ENCODE results near the gene ARPC2.
A peak's percentile ranks its signal among the peaks of the same experiment; 100 is the strongest.

Gene ARPC2

DNA sequence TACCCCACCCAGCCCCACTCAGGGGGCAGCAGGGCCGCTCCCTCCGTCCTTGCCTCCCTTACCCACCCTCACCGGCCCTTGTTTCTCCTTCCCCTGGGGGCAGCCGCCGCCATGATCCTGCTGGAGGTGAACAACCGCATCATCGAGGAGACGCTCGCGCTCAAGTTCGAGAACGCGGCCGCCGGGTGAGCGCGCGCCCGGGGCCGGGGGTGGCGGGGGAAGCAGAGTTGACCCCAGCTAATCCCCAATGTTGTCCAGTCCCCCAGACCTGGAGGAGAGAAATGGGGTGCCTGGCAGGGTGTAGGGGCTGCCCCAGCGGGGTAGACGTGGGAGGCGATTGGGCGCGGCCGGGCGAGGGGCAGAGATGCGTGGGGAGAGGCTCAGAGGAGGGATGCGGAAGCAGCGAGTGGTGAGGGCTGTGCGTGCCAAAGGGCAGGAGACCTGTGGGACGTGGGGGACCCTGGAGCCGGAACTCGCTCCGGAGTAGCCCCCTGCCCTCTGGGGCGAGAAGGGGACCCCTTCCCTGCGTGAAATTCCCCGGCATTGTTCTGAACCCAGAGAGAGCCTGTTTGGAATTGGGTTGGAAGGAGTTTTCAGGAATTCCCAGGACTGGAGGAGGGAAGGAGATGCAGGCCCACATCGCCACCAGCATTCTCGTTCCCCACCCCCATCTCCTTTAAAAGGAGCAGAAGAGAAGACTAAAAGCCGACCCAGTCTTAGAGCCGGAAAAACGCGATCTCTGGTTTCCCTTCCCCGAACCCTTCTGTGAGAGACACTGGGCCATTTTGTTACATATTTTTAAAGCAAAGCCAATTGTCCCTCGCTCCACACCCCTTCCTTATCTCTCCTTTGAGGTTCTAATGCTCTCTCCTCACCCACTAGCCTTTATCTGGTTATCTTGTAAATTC is 625 bp downstream of the ARPC2 start:
- peak; percentile 46 to 70 (median 50) for DNase-seq (ENCODE audit: low read depth in 2 of 3, low spot score in 2 of 3)

DNA sequence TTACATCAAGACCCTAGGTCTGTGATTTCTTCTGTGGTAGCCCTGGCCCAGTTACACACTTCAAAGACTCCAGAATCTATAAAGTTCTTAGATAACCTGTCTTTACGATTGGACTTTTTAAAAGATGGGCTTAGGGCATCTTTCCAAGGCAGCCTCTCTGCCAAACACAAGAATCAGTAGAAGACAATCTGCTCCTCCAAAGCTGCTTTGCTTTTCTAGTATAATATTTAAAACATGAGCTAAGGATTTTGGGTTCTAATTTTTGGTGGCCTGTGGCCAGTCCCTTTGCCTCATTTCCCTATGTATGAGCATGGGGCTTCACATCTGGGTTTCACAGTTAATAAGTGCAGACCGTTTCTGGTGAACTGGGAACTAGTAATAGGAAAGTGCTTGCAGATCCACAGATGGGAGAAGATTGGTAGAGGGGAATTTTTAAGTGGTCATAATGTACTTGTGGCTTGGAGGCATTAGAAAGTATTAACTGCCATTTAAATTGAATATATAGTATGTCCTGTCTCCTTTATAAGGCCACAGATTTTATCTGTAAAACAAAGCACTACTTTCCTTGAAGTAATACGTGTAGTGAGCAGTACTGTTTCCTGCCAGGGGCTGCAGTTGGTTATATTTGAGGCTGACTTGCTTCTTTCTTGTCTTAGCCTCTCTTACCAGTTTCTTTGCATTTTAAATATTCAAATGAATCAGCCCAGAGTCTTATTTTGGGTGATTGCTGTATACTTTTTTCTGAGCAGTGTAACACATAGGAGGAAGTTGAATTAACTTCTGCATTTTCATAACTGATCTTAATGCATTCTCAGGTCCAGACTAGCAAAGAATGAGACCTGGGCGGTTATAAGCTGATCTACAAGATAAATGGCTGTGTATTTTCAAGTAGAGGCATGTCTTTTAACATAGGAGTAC is 1.5 kb downstream of the ARPC2 start:
- no peak for DNase-seq (ENCODE audit: low read depth in 2 of 3, low spot score in 2 of 3)

DNA sequence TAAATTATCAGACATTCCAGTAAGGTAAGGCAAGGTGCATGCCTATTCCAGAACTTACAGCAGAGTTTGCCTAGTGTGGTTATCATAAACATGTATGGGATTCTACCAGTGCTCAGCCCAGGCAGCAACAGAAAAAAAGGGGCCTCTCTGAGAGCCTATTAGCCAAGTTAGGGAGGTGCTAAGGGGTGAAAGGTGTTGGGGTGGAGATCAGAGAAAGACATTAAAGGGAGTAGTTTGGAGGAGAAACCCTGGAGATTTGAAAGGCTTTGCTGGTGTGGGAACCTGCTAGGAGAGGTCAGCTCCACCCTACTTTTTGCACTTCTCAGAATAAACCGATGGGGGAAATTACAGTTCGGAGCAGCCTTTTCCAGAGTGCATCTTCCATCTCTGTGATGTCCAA is 2.9 kb downstream of the ARPC2 start:
- no peak for DNase-seq (ENCODE audit: low read depth in 2 of 3, low spot score in 2 of 3)

DNA sequence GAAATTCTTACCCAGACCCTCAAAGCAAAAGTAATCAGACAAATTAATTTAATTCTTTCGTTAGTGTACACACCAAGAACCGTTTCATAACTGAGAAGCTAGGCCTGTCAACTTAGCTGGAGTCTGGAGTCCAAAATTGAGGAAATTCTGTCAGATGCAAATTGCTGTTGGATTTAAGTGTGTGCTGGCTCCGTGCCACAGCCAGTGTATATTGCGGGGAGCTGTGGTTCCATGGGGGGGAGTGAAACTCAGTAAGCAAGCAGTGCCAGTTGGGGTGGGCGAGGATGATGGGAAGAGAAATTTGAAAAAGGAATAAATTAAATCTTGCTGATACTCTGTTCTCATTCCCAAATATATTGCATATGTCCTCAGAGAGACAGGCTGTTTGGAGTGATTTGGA is 4.0 kb downstream of the ARPC2 start:
- DNase-seq (ENCODE audit: low read depth in 2 of 3, low spot score in 2 of 3) = no peak

DNA sequence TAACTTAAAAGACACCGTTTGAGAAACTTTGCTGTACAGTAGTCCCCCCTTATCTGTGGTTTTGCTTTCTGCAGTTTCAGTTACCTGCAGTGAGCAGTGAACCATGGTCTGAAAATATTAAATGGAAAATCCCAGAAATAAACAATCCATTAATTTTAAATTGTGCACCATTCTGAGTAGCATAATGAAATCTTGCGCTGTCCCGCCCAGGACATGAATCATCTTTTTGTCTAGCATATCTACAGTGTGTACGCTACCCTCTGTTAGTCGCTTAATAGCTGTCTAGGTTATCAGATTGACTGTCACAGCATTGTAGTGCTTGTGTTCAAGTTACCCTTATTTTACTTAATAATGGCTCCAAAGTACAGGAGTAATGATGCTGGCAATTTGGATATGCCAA is 6.1 kb downstream of the ARPC2 start:
- no peak for DNase-seq (ENCODE audit: low read depth in 2 of 3, low spot score in 2 of 3)

DNA sequence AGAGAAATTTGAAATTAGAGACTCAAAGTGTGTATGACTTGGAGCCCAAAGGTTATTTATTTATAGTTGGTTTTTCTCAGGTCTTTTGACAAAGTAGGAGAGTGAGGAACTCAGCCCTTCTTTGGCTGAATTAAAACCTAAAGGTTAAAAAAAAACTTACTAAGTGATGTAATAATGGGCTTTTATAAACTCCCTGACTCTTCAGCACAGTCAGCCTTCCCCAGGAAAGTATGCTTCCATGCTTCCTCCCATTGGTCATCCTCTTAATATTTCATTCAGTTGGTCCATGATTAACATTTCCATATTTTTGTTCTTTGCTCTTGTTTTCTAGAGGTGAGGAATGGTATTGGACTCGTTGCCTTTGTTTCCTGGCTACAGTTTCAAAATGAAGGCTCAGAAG is 7.2 kb downstream of the ARPC2 start:
- DNase-seq (ENCODE audit: low read depth in 2 of 3, low spot score in 2 of 3) = no peak

DNA sequence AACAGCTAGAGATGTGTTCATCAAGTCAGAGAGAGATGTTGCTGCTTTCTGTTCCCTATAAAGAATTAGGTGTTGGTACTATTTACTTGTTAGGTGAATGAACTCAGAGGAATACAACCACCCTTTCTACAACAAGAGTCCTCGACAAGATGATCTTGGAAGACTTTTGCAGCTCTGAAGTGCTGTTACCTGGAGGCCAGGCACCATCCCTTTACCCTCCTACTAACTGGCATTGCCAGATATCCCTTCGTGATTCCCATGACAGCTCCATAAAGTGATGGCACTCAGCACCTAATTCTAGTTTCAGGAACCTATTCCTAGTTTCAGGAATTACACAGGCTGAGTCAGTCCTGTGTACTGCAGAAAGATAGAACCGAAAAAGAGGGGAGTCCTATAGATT is 9.9 kb downstream of the ARPC2 start:
- DNase-seq (ENCODE audit: low read depth in 2 of 3, low spot score in 2 of 3) = no peak

DNA sequence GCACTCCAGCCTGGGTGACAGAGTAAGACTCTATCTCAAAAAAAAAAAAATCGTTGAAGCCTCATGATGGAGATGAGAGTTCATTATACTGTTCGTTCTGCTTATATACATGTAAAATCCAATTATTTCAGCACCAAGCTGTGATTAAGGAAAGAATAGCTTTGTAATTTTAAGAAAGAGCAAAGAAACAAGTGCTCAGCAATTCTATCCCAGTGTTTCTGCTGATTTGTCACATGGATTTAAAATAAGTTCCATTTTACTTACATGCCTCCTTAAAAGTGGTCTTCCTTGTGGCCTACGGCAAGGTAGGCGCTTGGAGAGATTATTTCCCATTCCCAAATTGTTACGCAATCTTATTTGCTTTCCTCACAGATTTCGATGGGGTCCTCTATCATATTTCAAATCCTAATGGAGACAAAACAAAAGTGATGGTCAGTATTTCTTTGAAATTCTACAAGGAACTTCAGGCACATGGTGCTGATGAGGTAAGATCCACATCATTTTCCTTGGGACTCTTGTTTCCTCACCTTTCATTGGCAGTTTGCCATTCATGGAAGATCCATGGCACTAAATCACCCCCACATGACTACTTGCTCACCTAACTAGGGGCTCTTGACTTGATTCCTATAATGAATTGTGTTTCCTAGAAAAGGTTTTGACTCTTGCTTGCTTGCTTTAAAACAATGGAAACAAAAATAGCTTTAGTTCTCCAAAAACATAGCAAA is 11.5 kb downstream of the ARPC2 start:
- no peak for DNase-seq (ENCODE audit: low read depth in 2 of 3, low spot score in 2 of 3)

DNA sequence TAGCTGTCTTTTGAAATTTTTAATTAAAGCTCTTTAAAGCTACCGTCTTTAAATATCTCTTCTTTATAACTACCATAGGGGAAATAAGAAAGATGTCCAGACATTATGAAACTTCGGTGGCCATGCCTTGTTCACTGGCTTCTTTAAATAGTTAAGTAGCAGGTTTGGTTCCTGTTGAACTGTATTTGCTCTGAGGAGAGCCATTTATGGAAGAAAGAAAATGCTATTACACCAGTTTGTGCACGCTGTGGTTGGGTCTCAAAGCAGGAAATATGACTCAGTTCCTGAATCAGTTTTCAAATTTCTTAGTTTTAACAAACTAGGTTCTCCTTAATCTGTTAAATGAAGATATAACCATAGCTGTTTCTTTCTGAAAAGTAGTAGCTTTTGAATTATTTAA is 12.2 kb downstream of the ARPC2 start:
- no peak for DNase-seq (ENCODE audit: low read depth in 2 of 3, low spot score in 2 of 3)

DNA sequence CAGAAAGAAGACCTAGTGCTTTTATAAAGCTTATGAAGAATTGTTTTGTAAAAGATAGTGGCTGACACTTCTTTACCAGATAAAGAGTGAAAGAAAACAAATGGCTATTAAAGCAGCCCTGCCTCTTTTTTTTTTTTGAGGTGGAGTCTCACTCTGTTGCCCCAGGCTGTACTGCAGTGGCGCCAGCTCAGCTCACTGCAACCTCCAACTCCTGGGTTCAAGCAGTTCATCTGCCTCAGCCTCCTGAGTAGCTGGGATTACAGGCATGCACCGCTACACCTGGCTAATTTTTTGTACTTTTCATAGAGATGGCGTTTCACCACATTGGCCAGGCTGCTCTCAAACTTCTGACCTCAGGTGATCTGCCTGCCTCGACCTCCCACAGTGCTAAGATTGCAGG is 12.9 kb downstream of the ARPC2 start:
- no peak for DNase-seq (ENCODE audit: low read depth in 2 of 3, low spot score in 2 of 3)

DNA sequence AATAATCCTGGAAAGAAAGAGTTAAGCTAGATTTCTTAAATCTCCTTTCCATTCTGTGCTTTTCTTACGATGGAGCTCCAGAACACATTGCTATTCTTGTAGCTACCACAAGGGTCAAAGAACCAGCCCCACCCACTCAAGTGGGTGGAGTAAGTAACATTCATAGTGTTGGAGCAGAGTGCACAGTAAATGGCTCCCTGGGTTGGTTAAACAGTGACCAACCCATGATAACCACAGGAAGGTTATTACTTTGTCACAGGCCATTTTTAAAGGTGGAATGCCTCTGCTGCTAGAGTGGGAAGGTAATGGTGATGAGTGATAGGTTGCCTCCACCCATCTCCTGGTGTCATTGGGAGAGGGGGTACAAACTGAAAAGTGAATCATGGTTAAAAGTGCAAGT is 13.9 kb downstream of the ARPC2 start:
- DNase-seq (ENCODE audit: low read depth in 2 of 3, low spot score in 2 of 3) = no peak

DNA sequence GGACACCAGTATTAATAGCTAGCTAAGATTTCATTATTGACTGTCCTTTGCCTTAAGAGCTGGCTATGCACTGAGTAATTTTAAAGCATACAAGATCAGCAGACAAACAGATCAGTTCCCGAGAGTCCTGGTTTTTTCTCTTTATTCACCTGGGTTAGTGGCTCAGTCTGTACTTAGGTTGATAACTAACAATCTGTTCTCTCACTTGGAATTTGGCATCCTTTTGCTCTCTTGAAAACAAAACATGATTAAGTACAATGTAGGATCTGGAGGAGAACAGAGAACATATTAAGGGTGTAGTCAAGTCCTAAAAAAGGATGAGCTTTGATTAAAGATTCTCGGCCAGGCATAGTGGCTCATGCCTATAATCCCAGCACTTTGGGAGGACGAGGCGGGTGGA is 16.6 kb downstream of the ARPC2 start:
- DNase-seq (ENCODE audit: low read depth in 2 of 3, low spot score in 2 of 3) = no peak

DNA sequence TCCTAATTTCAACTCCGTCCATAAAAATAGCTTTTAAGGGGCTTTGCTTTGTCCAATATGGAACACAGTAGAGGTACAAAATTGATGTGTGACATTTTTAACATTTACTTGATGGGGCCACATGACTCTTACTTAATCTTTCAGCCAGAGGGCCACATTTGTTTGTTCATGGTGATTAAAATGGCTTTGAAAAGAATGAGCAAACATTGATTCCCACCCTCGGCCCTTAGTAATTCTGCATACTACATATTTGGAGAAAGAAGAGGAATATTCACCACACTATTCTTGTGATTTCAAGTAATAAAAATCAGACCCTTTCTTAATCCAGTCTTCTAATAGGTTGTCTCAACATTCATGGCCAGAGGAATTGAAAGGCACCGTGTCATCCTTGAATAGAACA is 17.5 kb downstream of the ARPC2 start:
- DNase-seq (ENCODE audit: low read depth in 2 of 3, low spot score in 2 of 3) = no peak

DNA sequence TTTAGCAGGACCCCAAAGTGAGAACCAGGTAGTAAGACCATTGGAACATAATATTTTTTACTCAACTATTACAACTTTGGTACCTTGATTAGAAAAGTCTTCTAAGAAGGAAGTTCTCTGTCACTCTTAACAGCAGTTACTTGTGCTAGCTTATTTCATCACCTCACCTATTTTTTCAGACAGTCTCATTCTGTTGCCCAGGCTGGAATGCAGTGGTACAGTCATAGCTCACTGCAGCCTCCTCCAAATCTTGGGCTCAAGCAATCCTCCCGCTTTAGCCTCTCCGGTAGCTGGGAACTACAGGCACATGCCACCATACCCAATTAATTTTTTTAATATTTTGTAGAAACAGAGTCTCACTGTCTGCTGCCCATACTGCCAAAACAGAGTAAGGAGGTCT is 18.0 kb downstream of the ARPC2 start:
- no peak for DNase-seq (ENCODE audit: low read depth in 2 of 3, low spot score in 2 of 3)

DNA sequence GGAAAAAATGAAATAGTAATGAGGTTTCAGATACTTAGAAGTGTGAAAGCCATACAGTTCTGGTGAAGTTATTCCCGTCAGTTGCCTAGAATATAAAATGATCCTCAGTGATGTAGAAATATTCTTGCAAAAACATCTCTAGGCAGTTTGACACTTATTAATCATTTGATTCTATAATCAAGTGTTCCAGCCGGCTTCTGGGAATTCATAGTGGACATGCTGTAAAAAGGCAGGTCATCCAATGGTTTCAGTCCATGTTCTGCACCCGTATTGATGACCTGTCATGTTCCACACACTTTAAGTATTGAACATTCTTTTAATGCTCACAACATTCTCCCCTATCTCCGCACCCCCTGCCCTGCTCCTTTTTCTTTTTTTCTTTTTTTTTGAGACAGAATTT is 19.8 kb downstream of the ARPC2 start:
- no peak for DNase-seq (ENCODE audit: low read depth in 2 of 3, low spot score in 2 of 3)

DNA sequence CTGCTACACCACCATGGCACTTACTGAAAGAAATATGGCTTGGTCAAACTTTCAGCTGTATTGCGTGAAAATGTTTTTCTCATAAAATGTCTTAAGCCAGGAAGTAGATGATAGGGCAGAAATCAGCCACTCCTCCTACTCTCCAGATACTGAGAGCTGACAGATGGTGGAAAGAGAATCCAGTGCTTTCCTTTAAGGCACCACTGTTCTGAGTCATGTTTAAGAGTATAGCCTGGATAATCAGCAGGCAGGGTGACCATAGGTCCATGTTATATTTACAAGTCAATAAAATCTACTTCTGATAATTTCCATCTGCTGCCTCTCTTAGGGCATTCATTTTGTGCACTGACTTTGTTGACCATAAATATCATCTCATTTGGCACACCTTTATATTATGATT is 21.9 kb downstream of the ARPC2 start:
- no peak for DNase-seq (ENCODE audit: low read depth in 2 of 3, low spot score in 2 of 3)

DNA sequence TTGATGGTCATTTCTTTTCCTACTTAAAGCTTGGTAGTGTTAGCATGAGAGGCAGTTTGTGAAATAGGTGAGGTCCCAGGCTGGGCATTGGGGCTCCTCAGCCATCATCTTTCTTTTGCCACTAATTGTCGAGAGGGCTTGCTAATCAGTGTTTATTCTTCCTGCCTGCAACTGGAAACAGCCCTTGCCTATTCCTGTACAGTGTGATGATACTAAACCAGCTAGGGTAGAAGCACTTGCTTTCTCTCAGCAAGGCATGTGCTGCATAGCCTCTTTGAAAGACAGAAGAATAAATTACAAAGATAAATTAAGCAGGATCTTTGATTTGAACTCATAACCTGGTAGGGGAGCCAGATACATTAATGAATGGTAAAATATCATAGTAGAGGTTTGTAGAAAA is 27.2 kb downstream of the ARPC2 start:
- no peak for DNase-seq (ENCODE audit: low read depth in 2 of 3, low spot score in 2 of 3)

DNA sequence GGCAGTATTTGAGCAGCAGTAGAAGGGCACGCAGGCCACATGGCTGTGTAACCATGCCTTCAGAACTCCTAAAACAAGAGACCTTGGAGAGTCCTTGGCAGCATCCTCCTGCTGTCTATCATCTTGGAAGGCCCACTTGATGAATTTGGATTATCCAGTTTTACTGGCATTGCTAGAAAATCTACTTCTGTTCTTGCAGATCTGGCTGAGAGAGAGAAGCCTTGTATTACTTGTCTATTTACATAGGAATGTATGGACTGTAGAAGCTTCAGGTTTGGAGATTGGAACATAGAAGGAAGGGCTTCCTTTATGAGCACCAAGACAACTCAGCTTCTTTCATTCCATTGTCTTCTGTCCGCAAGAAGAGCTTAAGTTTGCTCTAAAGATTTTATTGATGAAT is 27.7 kb downstream of the ARPC2 start:
- DNase-seq (ENCODE audit: low read depth in 2 of 3, low spot score in 2 of 3) = no peak

DNA sequence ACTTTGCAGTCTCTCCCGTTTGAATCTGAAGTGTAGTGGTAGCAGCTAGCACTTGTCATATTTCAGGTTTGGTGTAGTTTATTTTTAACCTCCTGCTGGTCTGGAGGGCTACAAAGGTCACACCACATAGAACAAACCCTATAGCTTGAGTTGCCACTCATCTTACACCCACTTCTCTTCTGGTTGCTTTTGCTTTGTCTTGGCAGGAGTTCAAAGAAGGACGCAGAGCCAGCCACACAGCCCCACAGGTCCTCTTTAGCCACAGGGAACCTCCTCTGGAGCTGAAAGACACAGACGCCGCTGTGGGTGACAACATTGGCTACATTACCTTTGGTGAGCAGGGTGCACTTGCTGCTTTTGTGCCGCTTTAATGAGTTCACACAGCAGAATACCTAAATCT is 28.2 kb downstream of the ARPC2 start:
- no peak for DNase-seq (ENCODE audit: low read depth in 2 of 3, low spot score in 2 of 3)

DNA sequence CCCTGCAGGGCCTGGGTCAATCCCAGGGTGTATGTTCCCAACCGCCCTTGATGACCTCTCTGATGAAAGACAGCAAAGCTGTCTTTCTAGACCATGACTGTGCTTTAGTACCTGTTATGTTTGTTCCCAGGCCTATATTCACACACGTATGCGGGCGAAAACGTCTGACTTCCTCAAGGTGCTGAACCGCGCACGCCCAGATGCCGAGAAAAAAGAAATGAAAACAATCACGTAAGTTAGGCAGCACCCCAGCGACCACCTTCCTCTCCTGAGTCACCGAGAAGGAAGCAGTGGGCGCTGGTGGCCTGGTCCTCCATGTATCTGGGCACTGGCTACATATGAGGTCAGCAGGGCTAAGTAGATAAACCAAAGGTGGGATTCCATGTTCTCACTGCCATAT is 32.7 kb downstream of the ARPC2 start:
- no peak for DNase-seq (ENCODE audit: low read depth in 2 of 3, low spot score in 2 of 3)

DNA sequence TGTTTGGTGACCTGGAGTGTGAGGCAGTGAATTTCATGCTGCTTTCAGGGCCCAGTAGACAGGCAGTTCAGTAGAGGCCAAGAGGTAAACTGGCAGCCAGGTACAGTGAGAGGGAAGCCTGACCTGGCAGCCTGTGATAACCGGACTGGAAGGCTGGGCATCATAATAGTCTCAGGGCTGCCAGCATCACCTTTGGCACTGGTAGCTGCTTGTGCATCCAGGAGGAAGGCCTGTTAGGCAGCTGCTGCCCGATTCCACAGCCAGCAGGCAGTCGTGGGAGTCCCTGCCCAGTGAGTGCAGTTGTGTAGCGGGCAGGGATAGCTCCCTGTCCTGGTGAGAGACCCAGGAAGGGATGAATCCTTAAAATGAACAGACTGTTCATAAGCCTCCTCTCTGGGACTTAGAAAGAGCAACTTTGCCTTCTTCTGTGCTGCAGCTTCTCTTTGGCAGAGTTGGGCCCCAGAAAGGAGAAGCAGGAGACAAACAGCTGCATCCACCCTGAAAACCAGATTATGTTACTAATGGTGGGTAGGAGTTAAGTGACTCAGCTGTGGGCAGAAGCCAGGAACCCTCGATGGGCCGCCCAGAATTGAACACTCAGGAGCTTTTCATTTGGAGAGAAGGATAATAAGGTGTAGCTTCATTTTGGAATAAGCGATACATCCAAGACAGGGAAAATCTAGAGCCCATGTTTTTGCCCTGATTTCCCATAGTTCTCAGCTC is 35.7 kb downstream of the ARPC2 start:
- no peak for DNase-seq (ENCODE audit: low read depth in 2 of 3, low spot score in 2 of 3)
